Measurements from ENCODE around the gene FGD3. TPM values are rescaled to one million over a fixed set of nuclear protein-coding genes. Genes with fewer than 3 reads are reported as not detected.

Gene FGD3
- total RNA-seq, 6 experiments from 2014 or later: 1.7 to 3.1 (median 2.4) TPM

GRCh38 chr9:92920437-92920836 lies 26.9 kb upstream of the FGD3 start:
- H3K27ac ChIP-seq: no peak overlapping the region
- H3K4me1 ChIP-seq: no peaks in the 10 kb centered on the region
- ATAC-seq (no peak), DNase-seq (no peak)
- TF ChIP-seq, protein P1, sequence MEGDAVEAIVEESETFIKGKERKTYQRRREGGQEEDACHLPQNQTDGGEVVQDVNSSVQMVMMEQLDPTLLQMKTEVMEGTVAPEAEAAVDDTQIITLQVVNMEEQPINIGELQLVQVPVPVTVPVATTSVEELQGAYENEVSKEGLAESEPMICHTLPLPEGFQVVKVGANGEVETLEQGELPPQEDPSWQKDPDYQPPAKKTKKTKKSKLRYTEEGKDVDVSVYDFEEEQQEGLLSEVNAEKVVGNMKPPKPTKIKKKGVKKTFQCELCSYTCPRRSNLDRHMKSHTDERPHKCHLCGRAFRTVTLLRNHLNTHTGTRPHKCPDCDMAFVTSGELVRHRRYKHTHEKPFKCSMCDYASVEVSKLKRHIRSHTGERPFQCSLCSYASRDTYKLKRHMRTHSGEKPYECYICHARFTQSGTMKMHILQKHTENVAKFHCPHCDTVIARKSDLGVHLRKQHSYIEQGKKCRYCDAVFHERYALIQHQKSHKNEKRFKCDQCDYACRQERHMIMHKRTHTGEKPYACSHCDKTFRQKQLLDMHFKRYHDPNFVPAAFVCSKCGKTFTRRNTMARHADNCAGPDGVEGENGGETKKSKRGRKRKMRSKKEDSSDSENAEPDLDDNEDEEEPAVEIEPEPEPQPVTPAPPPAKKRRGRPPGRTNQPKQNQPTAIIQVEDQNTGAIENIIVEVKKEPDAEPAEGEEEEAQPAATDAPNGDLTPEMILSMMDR (IDR thresholded peaks at IDR 0.05): no peak
- no peak for TF ChIP-seq POLR2A (IDR thresholded peaks at IDR 0.05)
- WGBS (ENCODE audit: insufficient coverage, low coverage, low lambda C conversion rate, missing lambda C conversion rate): 80% methylated on average over 1 of the region's 1 CpG
- intact Hi-C loops (cut with DNase I): no loop called here
- H3K36me3 ChIP-seq: no peaks in the 10 kb centered on the region
- no peaks in the 10 kb centered on the region for H3K27me3 ChIP-seq
- no peak overlapping the region for H3K4me3 ChIP-seq
- no peaks in the 10 kb centered on the region for H3K9me3 ChIP-seq

- ATAC-seq: no peak
- no peak for DNase-seq
- intact Hi-C loops (cut with DNase I): no loop called here
- WGBS (ENCODE audit: insufficient coverage, low coverage, low lambda C conversion rate, missing lambda C conversion rate): 50% methylated on average over 3 of the region's 3 CpGs
- no peaks in the 10 kb centered on the region for H3K36me3 ChIP-seq
- no peak overlapping the region for H3K27ac ChIP-seq
- H3K4me3 ChIP-seq: no peak overlapping the region
- H3K27me3 ChIP-seq: no peaks in the 10 kb centered on the region
- TF ChIP-seq, protein P1 (IDR thresholded peaks at IDR 0.05): no peak
- no peak for TF ChIP-seq POLR2A (IDR thresholded peaks at IDR 0.05)
- no peaks in the 10 kb centered on the region for H3K9me3 ChIP-seq
- no peaks in the 10 kb centered on the region for H3K4me1 ChIP-seq
These were observed 15.7 kb upstream of the FGD3 start for GRCh38 chr9:92931606-92932005.

- ATAC-seq (no peak), DNase-seq (no peak)
- Histone ChIP-seq H3K36me3 (no peaks in the 10 kb centered on the region), H3K9me3 (no peaks in the 10 kb centered on the region), H3K4me3 (no peak overlapping the region), H3K27ac (no peak overlapping the region), H3K27me3 (no peaks in the 10 kb centered on the region), H3K4me1 (no peaks in the 10 kb centered on the region)
- intact Hi-C loops (cut with DNase I): no loop called here
- WGBS (ENCODE audit: insufficient coverage, low coverage, low lambda C conversion rate, missing lambda C conversion rate): 35% methylated on average over 1 of the region's 1 CpG
- TF ChIP-seq, protein P1 (IDR thresholded peaks at IDR 0.05): no peak
- no peak for TF ChIP-seq POLR2A (IDR thresholded peaks at IDR 0.05)
These were observed 13.0 kb upstream of the FGD3 start for GRCh38 chr9:92934321-92934720.

DNA sequence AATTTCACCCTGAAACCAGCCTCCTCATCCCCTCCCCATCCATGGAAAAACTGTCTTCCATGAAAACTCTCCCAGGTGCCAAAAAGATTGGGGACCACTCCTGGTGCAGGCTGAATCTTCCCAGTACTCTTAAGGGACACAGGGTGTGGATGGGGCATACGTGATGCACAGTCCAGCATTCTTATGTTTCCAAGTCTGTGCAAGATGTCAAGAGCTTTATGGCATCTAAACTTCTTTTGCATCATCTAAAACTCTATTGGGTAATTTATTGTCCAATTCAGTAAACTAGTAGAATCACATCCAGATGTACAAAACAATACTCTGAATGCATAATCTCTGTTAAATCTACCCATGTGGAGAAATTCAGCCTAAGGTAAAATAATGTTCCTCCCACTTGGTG lies 9.3 kb upstream of the FGD3 start:
- Histone ChIP-seq H3K4me3 (no peak overlapping the region), H3K27ac (no peak overlapping the region), H3K36me3 (no peaks in the 10 kb centered on the region), H3K9me3 (no peaks in the 10 kb centered on the region), H3K4me1 (no peaks in the 10 kb centered on the region), H3K27me3 (no peaks in the 10 kb centered on the region)
- WGBS (ENCODE audit: insufficient coverage, low coverage, low lambda C conversion rate, missing lambda C conversion rate): 33% methylated on average over 1 of the region's 1 CpG
- ATAC-seq (no peak), DNase-seq (no peak)
- intact Hi-C loops (cut with DNase I): no loop called here
- TF ChIP-seq, protein P1 (IDR thresholded peaks at IDR 0.05): no peak

DNA sequence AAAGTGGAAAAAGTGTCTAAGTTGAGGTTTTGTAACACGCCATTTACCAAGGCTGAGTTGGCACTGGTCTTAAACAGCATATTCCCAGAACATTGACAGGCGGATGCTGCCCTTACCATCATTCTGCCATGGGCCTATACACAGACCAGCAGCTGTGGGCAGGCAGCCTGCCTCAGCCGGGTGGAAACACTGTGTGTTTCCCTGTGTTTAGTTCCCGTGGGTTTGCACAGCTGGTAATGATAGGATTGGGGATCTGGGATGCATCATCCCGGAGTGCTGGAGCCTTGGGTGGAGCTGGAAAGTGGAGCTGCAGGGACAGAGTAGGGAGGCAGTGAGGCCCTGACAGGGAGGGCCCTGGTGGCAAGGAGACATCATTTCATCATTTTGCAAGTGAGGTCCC lies 5.5 kb upstream of the FGD3 start:
- no peak for ATAC-seq
- 40% methylated on average over 1 of the region's 5 CpGs for WGBS (ENCODE audit: insufficient coverage, low coverage, low lambda C conversion rate, missing lambda C conversion rate)
- Histone ChIP-seq H3K27me3 (no peaks in the 10 kb centered on the region), H3K27ac (no peak overlapping the region), H3K9me3 (no peaks in the 10 kb centered on the region), H3K4me1 (no peaks in the 10 kb centered on the region), H3K4me3 (no peak overlapping the region), H3K36me3 (no peaks in the 10 kb centered on the region)
- intact Hi-C loops (cut with DNase I): no loop called here
- no peak for DNase-seq
- no peak for TF ChIP-seq POLR2A (IDR thresholded peaks at IDR 0.05)
- TF ChIP-seq, protein P1 (IDR thresholded peaks at IDR 0.05): no peak

Measured in right lobe of liver (tissue), 6 donors.